ENCODE measurements around the gene EHF. TPM values are rescaled to one million over a fixed set of nuclear protein-coding genes. Genes with fewer than 3 reads are reported as not detected.

Gene EHF
- total and polyA plus RNA-seq, 2 of the 8 experiments (the other 6 are each of a cell fraction or from before 2014, with no cell fraction given): not detected

DNA sequence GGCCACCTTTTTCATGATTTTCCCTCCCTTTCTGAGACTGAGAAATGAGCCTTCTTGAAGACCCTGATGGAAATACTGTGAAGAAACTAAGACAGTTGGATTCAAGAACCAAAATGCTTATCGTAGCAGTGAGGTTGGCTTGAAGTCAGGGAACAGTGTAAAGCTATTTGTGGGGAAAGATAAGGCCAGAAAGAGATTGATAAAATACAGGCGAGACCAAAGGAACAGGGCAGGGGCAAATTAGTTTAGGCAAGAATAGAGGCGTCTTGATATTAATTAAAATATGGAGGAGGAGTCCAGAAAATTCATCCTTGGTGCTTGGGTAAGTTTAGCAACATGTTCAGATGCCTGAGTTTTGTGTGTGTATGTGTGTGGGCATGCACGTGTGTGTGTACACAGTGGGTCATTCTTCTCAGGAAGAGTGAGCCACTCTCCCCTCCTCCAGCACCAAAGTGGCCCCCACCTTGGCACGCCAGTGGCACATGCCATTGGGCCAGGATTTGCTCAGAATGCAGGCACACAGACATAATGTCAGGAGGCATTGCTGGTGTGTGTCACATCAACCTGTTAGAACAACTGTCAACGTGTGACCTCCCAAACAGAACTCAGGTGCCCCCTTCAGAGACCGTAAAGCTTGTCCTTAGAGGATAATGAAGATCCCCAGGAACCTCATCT lies 3.9 kb upstream of the EHF start:
- Histone ChIP-seq H3K79me1 (ENCODE audit: low read depth, low read length) (no peaks in the 10 kb centered on the region), H3K9ac (replicated peaks in 1 of 4; ENCODE audit: extremely low read depth in 1 of 4, low read depth in 3 of 4, low read length in 3 of 4) (no peak overlapping the region), H3K23me2 (ENCODE audit: low read depth, low read length) (no peaks in the 10 kb centered on the region), H3K18ac (ENCODE audit: extremely low read depth, low read length) (no peak overlapping the region), H3K79me2 (ENCODE audit: control insufficient read depth in 1 of 2, insufficient read depth in 2 of 2, low read length in 2 of 2) (no peaks in the 10 kb centered on the region), H2BK15ac (ENCODE audit: low read length) (no peak overlapping the region), H2BK20ac (ENCODE audit: low read length) (no peak overlapping the region), H3K14ac (ENCODE audit: insufficient read length) (no peak overlapping the region), H3K4ac (replicated peaks; ENCODE audit: insufficient read length, low read depth, low read length) (no peak overlapping the region), H2BK5ac (ENCODE audit: low read depth, low read length) (no peak overlapping the region), H4K8ac (ENCODE audit: extremely low read depth, insufficient read depth, low read length) (no peak overlapping the region), H3K23ac (ENCODE audit: insufficient read length) (no peak overlapping the region), H3K4me3 (ENCODE audit: extremely low read depth in 1 of 4, insufficient read depth in 2 of 4, low read depth in 3 of 4, low read length in 4 of 4) (no peak overlapping the region), H4K91ac (replicated peaks; ENCODE audit: insufficient read length, low read length) (no peak overlapping the region), H3K56ac (replicated peaks; ENCODE audit: insufficient read length, low read depth, low read length) (no peak overlapping the region), H3K4me1 (replicated peaks in 1 of 4; ENCODE audit: control insufficient read depth in 3 of 4, insufficient read depth in 4 of 4, low read length in 3 of 4) (no peaks in the 10 kb centered on the region; a peak in 2 of 7 replicates), H4K20me1 (replicated peaks in 1 of 2; ENCODE audit: control insufficient read depth in 1 of 2, insufficient read depth in 2 of 2, low read length in 2 of 2) (no peaks in the 10 kb centered on the region), H2AK5ac (ENCODE audit: low read depth, low read length) (no peak overlapping the region; the same call in 1 of the 2 replicates), H2BK120ac (replicated peaks; ENCODE audit: low read depth, low read length) (no peak overlapping the region), H2BK12ac (ENCODE audit: low read depth, low read length) (no peak overlapping the region), H2AFZ (ENCODE audit: low read length) (no peak overlapping the region), H3K36me3 (ENCODE audit: control insufficient read depth in 2 of 4, insufficient read depth in 4 of 4, low read length in 3 of 4) (no peaks in the 10 kb centered on the region), H3K9me3 (ENCODE audit: insufficient read depth in 2 of 2, low read depth in 1 of 2, low read length in 1 of 2) (no peaks in the 10 kb centered on the region), H3K27me3 (replicated peaks in 1 of 4; ENCODE audit: control insufficient read depth in 3 of 4, extremely low read depth in 1 of 4, insufficient read depth in 3 of 4, low read length in 3 of 4) (no peaks in the 10 kb centered on the region), H3K4me2 (ENCODE audit: insufficient read depth in 1 of 2, low read depth in 2 of 2, low read length in 2 of 2) (no peak overlapping the region), H4K5ac (ENCODE audit: insufficient read length, low read depth, low read length) (no peak overlapping the region), H3K27ac (ENCODE audit: low read depth, low read length) (no peak overlapping the region)
- no peak for FAIRE-seq
- ChIA-PET CTCF (ENCODE audit: partially characterized antibody) (no interaction called here), POLR2A (ENCODE audit: partially characterized antibody) (no interaction called here)
- DNase-seq (ENCODE audit: low read depth in 1 of 2, low spot score in 2 of 2): no peak
- TF ChIP-seq TBP (IDR thresholded peaks at IDR 0.05; ENCODE audit: low read depth, low read length): no peak
- no peak for TF ChIP-seq RXRA (IDR thresholded peaks at IDR 0.05; ENCODE audit: insufficient read depth, low read depth, low read length)
- no peak for TF ChIP-seq TAF7 (optimal IDR thresholded peaks at IDR 0.05; ENCODE audit: borderline replicate concordance, low read depth, low read length)
- TF ChIP-seq MAFK (IDR thresholded peaks at IDR 0.05; ENCODE audit: low read depth, low read length): no peak
- no peak for TF ChIP-seq KDM1A (IDR thresholded peaks at IDR 0.05; ENCODE audit: borderline replicate concordance, low read length)
- no peak for TF ChIP-seq ATF2 (IDR thresholded peaks at IDR 0.05; ENCODE audit: low read length)
- no peak for TF ChIP-seq NRF1 (IDR thresholded peaks at IDR 0.05; ENCODE audit: low read depth, low read length)
- 85% methylated on average over 7 of the region's 7 CpGs; no CpG with 5 or more reads in 1 of the 2 experiments for WGBS, 2 experiments (ENCODE audit: extremely low coverage in 1 of 2, insufficient coverage in 1 of 2, insufficient read length in 1 of 2, insufficient replicate concordance in 2 of 2, low coverage in 1 of 2, low lambda C conversion rate in 2 of 2, missing lambda C conversion rate in 1 of 2)
